Activated naive CD4-positive, alpha-beta T cell treated with Interleukin-2 at 50 U/mL for 16 hours (primary cell): ENCODE data around the gene HIPK2.

Source experiments
- DNase-seq: peaks from one replicate; pipeline ENCODE4 v3.0.0-alpha.2; 2020

HIPK2 gene

GRCh38 chr7:139669106-139670061 lies 108.4 kb downstream of the HIPK2 start:
- peak; percentile 32 for DNase-seq

- DNase-seq, result no peak
Observed at GRCh38 chr7:139667377-139667776, 110.4 kb downstream of the HIPK2 start.

GRCh38 chr7:139666501-139666900 lies 111.3 kb downstream of the HIPK2 start:
- no peak for DNase-seq

GRCh38 chr7:139664434-139664833 lies 113.4 kb downstream of the HIPK2 start:
- DNase-seq, result no peak

- no peak for DNase-seq
Observed at GRCh38 chr7:139663608-139664177, 114.1 kb downstream of the HIPK2 start.

GRCh38 chr7:139661903-139662302 lies 115.9 kb downstream of the HIPK2 start:
- DNase-seq, result no peak

GRCh38 chr7:139661043-139661440 lies 116.8 kb downstream of the HIPK2 start:
- DNase-seq, result no peak

- DNase-seq, result no peak
Observed at GRCh38 chr7:139660317-139661042, 117.3 kb downstream of the HIPK2 start.

GRCh38 chr7:139659922-139660316 lies 117.9 kb downstream of the HIPK2 start:
- no peak for DNase-seq

- DNase-seq, result no peak
Observed at GRCh38 chr7:139658908-139659675, 118.7 kb downstream of the HIPK2 start.

GRCh38 chr7:139658296-139658695 lies 119.5 kb downstream of the HIPK2 start:
- DNase-seq, result no peak

GRCh38 chr7:139657725-139658124 lies 120.1 kb downstream of the HIPK2 start:
- DNase-seq, result no peak

- no peak for DNase-seq
Observed at GRCh38 chr7:139656387-139656786, 121.4 kb downstream of the HIPK2 start.

- DNase-seq, result no peak
Observed at GRCh38 chr7:139655305-139655704, 122.5 kb downstream of the HIPK2 start.

- no peak for DNase-seq
Observed at GRCh38 chr7:139654276-139655181, 123.3 kb downstream of the HIPK2 start.

GRCh38 chr7:139651914-139652313 lies 125.9 kb downstream of the HIPK2 start:
- no peak for DNase-seq

GRCh38 chr7:139651308-139651707 lies 126.5 kb downstream of the HIPK2 start:
- no peak for DNase-seq

GRCh38 chr7:139650429-139651100 lies 127.2 kb downstream of the HIPK2 start:
- no peak for DNase-seq

- DNase-seq, result no peak
Observed at GRCh38 chr7:139648941-139649425, 128.8 kb downstream of the HIPK2 start.

- no peak for DNase-seq
Observed at GRCh38 chr7:139648391-139648861, 129.4 kb downstream of the HIPK2 start.
